GM13976 (cell line): Measurements from ENCODE around the gene ANKRD30B.
"Not testable (repeated sequence)": the region's sequence is repeated elsewhere in the genome, so short reads cannot be mapped to it uniquely, and the experiment has no call there.

Experiments
- DNase-seq: peaks from one replicate; pipeline ENCODE4 v3.0.0; 2012; ENCODE audit warnings: low spot score
- in situ Hi-C: fragments of 300-500 bp; cut with MboI; formaldehyde crosslinking; loops from one replicate; pipeline ENCODE4 v1.12.0; 2022; ENCODE audit warnings: low sequenced_read_pairs, mixed read lengths, inconsistent platforms; ENCODE audit not compliant: unreplicated experiment
- TF ChIP-seq, protein P1 (sequence below): IDR thresholded peaks from 2 replicates; pipeline ENCODE4 v1.5.1; 2012; ENCODE audit warnings: borderline replicate concordance, mild to moderate bottlenecking; ENCODE audit not compliant: insufficient read depth; ENCODE audit errors: extremely low read depth, missing control alignments, control extremely low read depth

ANKRD30B gene

DNA sequence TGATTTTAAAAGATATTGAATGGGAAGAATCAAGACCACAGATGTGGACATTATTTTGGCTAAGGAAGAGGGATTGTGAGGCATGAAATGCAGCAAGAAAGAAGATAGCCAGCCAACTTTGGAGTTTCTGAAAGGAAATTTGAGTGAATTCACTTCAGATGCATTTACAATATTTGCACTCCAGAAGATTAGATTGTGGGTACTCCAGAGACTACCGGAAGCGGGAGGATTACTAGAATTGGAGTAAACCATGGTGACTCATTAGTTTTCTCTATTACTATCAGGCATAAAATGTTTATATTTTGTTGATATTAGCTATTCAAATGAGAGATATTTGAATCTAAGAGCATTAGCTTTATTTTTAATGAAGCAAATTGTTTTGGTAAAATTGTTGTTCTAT is 93.6 kb downstream of the ANKRD30B start:
- in situ Hi-C loops, DNase-seq: not testable (repeated sequence)

DNA sequence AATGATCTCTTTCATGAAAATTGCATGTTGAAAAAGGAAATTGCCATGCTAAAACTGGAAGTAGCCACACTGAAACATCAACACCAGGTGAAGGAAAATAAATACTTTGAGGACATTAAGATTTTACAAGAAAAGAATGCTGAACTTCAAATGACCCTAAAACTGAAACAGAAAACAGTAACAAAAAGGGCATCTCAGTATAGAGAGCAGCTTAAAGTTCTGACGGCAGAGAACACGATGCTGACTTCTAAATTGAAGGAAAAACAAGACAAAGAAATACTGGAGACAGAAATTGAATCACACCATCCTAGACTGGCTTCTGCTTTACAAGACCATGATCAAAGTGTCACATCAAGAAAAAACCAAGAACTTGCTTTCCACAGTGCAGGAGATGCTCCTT is 103.6 kb downstream of the ANKRD30B start:
- in situ Hi-C loops = not testable (repeated sequence)

GRCh38 chr18:14855634-14856033 is 107.7 kb downstream of the ANKRD30B start:
- in situ Hi-C loops, DNase-seq: not testable (repeated sequence)

More for the DNA sequence above, 103.6 kb downstream of the ANKRD30B start:
- not testable (repeated sequence) for DNase-seq

- DNase-seq, in situ Hi-C loops: not testable (repeated sequence)
Measured at GRCh38 chr18:14856256-14856655, 108.3 kb downstream of the ANKRD30B start.

DNA sequence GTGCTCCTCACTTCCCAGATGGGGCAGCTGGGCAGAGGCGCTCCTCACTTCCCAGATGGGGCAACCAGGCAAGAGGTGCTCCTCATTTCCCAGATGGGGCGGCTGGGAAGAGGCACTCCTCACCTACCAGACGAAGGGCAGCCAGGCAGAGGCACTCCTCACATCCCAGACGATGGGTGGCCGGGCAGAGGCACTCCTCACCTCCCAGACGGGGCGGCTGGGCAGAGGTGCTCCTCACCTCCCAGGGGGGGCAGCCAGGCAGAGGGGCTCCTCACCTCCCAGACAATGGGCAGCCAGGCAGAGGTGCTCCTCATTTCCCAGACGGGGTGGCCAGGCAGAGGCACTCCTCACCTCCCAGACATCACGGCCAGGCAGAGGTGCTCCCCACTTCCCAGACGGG is 110.5 kb downstream of the ANKRD30B start:
- DNase-seq, in situ Hi-C loops: not testable (repeated sequence)

DNA sequence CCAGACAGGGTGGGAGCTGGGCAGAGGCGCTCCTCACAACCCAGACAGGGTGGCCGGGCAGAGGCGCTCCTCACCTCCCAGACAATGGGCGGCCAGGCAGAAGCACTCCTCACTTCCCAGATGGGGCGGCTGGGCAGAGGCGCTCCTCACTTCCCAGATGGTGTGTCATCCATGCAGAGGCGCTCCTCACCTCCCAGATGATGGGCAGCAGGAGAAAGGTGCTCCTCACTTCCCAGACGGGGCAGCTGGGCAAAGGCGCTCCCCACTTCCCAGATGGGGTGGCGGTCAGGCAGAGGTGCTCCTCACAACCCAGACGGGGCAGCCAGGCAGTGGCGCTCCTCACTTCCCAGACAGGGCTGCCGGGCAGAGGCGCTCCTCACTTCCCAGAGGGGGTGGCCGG is 112.0 kb downstream of the ANKRD30B start:
- in situ Hi-C loops, DNase-seq: not testable (repeated sequence)

DNA sequence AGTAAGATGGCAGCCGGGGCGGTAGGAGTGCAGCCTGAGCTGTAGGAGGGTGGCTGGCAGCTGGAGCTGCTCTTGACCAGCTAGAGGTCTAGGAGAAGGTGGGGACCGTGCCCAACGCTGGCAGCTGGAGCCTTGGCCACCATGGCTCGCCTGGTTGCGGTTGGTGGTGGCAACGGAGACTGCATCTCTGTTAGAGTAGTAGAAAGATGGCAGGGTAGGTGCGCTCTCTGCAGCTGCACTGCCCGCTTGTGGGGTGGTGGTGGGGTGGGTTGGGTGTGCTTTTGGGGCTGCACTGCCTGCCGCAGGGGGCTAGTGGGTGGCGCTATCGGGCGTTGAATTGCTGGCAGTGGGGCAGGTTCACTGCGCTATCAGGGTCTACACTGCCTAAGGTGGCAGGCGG is 118.5 kb downstream of the ANKRD30B start:
- in situ Hi-C loops = not testable (repeated sequence)

GRCh38 chr18:14867988-14868387 is 120.0 kb downstream of the ANKRD30B start:
- DNase-seq, in situ Hi-C loops: not testable (repeated sequence)

More for the DNA sequence above, 118.5 kb downstream of the ANKRD30B start:
- DNase-seq = not testable (repeated sequence)

DNA sequence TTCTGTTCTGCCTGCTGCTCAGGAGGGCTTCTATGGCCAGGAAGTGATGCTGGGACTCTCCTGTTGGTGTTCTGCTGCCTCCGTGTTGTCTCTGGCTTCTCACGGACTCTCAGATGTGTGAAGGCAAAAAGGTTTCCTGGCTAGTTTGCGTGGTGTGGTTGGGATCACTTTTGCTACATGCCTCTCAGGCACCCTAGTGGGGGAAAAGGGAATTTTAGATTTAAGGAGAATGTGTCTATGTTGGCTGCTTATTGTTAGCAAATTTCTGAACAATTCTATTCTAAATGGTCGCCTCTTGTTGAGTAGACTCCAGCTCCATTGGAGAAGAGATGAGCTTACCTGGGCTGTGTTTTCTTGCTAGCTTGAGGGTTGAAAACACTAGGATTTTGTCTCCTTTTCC is 120.9 kb downstream of the ANKRD30B start:
- in situ Hi-C loops, DNase-seq: not testable (repeated sequence)

DNA sequence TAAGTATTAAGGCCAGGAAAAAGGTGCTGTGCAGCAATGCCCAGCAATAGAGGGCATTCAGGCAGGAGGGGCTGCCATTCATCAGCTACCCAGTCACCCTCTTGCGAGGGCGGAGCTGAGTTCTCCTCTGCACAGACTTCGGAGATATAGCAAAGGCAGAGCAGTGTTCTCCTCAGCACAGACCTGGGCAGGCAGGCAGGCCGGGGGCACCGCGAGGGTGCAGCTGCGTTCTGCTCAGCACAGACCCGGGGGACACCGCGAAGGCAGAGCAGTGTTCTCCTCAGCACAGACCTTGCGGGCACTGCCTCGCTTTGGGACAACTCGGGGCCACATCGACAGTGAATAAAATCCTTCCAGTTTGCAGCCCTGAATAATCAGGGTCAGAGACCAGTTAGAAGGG is 130.9 kb downstream of the ANKRD30B start:
- in situ Hi-C loops, DNase-seq: not testable (repeated sequence)

- DNase-seq = no peak
- TF ChIP-seq, protein P1, sequence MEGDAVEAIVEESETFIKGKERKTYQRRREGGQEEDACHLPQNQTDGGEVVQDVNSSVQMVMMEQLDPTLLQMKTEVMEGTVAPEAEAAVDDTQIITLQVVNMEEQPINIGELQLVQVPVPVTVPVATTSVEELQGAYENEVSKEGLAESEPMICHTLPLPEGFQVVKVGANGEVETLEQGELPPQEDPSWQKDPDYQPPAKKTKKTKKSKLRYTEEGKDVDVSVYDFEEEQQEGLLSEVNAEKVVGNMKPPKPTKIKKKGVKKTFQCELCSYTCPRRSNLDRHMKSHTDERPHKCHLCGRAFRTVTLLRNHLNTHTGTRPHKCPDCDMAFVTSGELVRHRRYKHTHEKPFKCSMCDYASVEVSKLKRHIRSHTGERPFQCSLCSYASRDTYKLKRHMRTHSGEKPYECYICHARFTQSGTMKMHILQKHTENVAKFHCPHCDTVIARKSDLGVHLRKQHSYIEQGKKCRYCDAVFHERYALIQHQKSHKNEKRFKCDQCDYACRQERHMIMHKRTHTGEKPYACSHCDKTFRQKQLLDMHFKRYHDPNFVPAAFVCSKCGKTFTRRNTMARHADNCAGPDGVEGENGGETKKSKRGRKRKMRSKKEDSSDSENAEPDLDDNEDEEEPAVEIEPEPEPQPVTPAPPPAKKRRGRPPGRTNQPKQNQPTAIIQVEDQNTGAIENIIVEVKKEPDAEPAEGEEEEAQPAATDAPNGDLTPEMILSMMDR = no peak
- in situ Hi-C loops = no loop called here
Measured at GRCh38 chr18:14900435-14900834, 152.5 kb downstream of the ANKRD30B start.
